Stimulated activated CD8-positive, alpha-beta memory T cell treated with anti-CD3 and anti-CD28 coated beads, Interleukin-7, amount 100 ng/mL, for 48 hours (primary cell): ENCODE data around the gene CRTAC1.

Experiments
- DNase-seq, 2 donors: peaks; one replicate each; pipeline ENCODE4 v3.0.0-alpha.2; 2020; ENCODE audit warnings: low read depth in 1 of 2; ENCODE audit errors: extremely low read depth in 1 of 2

Gene CRTAC1

GRCh38 chr10:97873569-97873968 lies 156.9 kb downstream of the CRTAC1 start:
- no peak for DNase-seq

DNA sequence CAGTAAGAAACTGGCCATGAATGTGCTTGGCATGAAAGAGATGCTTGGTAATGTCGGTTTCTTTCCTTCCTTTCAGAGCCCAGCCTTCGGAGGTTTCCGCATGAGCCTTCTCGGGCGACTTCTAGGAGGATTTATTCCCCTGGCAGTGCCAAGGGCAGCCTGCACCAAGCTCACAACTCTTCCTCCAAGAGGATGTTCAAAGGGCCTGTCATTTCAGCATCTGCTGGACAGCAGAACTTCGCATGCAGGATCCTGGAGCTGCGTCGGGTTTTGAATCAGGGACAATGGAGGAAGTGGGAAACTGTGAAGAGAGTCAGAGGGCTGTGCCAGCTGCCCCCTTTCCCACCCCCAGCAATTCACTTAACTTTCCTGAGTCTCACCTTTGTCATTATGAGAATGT lies 159.4 kb downstream of the CRTAC1 start:
- no peak for DNase-seq

DNA sequence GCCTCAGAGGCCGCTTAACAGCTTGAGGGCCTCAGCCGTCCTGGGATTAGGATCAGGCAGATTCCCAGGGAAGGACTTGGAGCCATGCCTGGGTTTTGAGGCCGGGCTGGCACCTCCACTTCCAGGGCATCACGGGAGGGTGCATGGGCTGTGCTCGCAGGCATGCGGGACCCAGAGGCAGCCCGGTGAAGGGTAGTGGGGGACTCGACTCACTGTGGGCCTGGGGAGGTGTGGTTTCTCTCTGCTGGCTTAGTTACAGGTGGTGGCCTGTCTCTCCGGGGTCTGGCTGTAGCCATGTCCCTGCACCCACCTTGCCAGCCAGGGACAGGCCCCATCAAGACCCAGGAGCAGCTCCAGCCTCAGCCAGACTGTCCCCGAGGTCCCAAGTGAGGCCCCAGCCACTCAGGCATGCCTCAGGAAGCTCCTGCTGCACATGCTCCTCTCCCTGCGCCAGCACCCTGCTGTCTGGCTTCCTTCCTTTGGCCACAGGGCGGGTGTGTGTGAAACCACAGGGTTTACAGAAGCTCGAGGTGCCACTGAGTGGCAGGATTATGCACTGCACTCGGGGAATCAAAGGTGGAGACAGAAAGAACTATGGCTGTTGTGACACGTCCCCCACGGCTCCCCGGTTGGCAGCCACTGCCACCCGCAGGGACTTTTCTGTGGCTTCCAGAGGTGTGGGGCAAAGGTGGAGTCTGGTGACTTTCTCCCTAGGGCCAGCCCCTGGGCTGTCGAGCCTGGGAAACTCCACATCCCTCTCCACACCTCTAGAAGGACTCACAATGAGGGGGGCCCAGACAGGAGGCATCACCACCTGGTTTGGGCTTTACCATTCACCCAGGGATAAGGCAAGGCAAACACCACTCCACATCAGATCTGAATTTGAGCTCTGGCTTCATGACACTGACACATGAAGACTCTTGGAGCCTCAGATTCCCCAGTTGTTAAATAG lies 161.1 kb downstream of the CRTAC1 start:
- DNase-seq = peak; percentile 66 to 81

DNA sequence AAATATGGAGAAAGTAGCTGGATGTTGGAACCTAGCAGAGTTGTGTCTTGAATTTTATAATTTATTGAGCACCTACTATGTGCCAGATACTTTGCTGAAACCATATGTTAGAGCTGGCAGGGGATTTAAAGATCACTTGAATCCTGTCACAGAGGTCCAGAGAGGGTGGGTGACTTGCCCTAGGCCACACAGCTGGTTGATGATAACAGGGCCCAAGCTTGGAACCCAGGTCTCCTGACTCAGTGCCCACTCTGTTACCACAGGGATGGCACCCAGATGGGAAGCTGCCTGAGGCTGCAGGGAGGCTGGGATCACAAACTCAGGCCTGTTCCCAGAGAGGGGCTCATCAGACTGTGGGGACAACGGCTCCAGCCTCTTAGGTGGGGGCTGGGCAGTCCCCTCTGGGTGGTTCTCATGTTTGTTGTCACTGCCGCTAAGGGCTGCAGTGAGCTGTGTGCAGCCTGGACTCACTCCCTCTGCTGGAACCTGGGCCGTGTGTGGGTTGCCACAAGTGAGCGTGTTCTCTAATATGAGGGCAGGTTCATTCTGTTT lies 162.2 kb downstream of the CRTAC1 start:
- no peak for DNase-seq

GRCh38 chr10:97867220-97867800 lies 163.1 kb downstream of the CRTAC1 start:
- DNase-seq = no peak

GRCh38 chr10:97866524-97867219 lies 163.7 kb downstream of the CRTAC1 start:
- DNase-seq = no peak

DNA sequence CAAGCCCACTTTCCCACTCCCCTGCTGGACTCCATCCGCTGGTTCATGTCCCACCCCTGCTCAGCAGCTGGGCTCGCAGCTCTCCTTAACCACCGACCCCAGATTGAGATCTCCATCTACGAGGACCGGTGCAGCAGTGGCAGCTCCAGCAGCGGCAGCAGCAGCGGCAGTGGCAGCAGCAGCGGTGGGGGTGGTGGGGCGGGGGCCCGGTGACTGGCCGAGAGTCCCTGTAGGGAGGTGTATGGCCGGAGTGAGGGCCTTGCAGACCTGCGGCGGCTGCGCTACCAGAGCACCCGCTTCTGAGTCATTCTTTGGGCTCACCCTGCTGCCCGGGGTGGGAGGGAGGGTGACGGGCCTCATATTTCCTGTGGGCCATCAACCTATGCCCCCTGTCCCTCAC lies 164.9 kb downstream of the CRTAC1 start:
- DNase-seq = no peak

GRCh38 chr10:97863808-97864207 lies 166.6 kb downstream of the CRTAC1 start:
- no peak for DNase-seq

- DNase-seq = no peak
Observed at GRCh38 chr10:97861924-97862323, 168.5 kb downstream of the CRTAC1 start.

GRCh38 chr10:97861097-97861750 lies 169.2 kb downstream of the CRTAC1 start:
- DNase-seq = peak in 1 of 2 donors; percentile 8

DNA sequence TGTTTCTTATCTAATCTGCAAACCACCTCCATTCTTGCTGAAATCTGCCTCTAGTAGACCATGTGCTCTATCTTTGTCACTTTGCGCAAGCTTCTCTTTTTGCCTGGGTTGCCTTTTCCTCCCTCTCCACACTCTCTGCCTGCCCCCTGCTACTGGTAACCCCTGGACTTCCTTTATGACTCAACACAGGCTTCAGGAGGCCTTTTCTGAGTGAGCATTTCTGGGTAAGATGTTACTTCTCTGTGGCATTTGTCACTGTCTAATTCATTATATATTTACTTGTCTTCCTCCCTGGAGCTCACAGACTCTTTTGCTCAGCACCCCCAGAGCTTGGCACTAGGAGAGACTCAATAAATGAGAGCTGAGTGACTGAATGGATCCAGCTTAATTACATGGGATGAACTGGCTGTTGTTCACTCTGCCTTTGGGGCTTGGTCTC lies 172.4 kb downstream of the CRTAC1 start:
- peak in 1 of 2 donors; percentile 14 for DNase-seq

DNA sequence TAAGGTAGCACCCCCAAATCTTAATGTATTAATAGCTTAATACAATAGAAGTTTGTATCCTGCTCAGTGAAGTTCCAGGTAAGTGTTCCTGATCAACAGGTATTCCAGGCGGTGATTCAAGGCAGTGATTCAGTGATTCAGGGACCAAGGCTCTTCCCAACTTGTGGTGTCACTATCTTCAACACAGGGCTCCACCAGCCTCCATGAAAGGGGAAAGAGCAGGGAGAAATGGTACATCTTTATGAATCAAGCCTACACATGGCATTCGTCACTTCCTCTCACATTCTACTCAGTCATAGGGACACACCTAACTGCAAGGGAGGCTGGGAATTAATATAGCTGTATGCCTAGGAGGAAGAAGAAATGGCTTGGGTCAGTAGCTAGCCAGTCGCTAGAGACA lies 175.7 kb downstream of the CRTAC1 start:
- no peak for DNase-seq

DNA sequence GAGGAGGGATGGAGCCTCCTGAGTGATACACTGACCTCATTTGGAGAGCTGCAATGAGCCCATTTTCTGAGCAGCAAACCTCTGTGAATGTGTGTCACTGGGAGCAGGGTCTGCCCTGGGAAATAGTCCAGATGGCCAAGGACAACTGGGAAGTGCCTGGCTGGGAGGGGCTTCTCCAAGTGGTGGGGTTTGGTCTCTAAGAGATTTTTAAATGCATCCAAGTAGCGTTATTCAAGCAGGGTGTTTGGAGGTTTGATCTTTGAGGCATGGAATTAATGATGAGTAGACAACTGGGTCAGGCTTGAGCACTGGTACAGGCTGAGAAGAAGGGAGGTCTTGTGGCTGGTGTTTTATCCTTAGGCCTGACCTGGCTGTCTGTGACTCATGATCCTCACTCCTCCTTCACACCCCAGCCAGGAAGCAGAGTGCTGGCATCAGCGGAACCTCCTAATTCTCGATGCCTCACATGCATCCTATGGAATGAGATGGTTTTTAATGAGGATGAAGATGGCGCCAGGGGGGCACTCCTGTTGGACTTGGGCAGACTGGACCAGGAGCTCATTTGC lies 177.5 kb downstream of the CRTAC1 start:
- DNase-seq = no peak

DNA sequence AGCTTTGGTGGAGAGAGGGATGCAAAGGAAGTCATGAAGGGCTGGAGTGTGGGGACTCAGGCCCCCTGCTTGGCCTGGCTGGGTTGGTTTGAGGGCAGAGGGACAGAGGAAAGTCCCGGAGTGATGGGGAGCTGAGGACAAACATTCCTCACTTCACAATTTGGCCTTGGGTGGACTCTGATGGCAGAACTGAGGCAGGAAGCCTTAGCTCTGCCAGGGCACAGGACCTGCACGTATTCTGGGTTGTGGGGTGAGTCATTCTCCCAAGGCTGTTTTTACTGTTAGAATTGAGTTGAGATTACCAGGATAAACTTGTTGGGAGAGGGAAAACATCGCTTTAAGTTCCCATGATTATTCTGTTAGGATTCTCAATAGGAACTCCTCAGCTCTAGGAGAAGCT lies 178.1 kb downstream of the CRTAC1 start:
- DNase-seq = no peak

GRCh38 chr10:97851341-97852001 lies 178.9 kb downstream of the CRTAC1 start:
- DNase-seq = peak in 1 of 2 donors; percentile 10

- no peak for DNase-seq
Observed at GRCh38 chr10:97850446-97850845, 180.0 kb downstream of the CRTAC1 start.

GRCh38 chr10:97849687-97850402 lies 180.6 kb downstream of the CRTAC1 start, which contains the start of gene GOLGA7B:
Gene GOLGA7B, plus strand, starts transcription at chr10:97849843. Its CDS starts 461 bp downstream, at chr10:97850304.
- peak in 1 of 2 donors; percentile 22 for DNase-seq

- DNase-seq = no peak
Observed at GRCh38 chr10:97849103-97849686, 181.2 kb downstream of the CRTAC1 start.

DNA sequence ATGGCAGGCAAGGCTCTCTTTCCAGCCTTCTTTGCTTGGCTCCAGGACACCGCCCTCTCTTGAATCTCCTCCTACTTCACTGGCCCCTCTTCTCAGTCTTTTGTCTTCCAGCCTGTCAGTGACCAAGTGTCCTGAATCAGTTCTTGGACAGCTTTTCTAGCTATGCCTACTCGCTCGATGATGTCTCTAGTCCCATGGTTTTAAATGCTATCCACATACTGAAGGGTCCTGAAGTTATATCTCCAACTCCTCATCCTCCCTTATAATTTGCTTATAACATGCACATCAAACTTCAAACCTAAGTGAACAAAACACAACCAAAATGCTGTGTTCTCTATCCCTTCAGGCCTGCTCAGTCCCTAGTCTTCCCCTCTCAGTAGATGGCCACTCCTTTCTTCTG lies 185.7 kb downstream of the CRTAC1 start:
- DNase-seq = no peak
